ENCODE results near the gene MMGT1. TPM values are rescaled to one million over a fixed set of nuclear protein-coding genes. Genes with fewer than 3 reads are reported as not detected.

Gene MMGT1
- total RNA-seq: 16.9 TPM

GRCh38 chrX:135973548-135974278, at the start of gene MMGT1:
Gene MMGT1 (minus strand): TSS chrX:135973988. CDS start chrX:135973675, 313 bp downstream.

GRCh38 chrX:135985157-135985972, 11.6 kb upstream of the MMGT1 start, which contains the start of gene SLC9A6:
Gene SLC9A6 (plus strand): TSS chrX:135985435. CDS start chrX:135985659, 224 bp downstream.

Other genes with a start within 250 kb of the MMGT1 start
- gene CT45A3, start 205.8 kb downstream of the MMGT1 start, total RNA-seq: not detected
- gene CT45A5, start 188.5 kb downstream of the MMGT1 start, total RNA-seq: not detected
- gene CT45A6, start 171.2 kb downstream of the MMGT1 start, total RNA-seq: not detected
- not detected for gene CT45A2, start 154.0 kb downstream of the MMGT1 start, total RNA-seq
- not detected for gene CT45A7, start 136.7 kb downstream of the MMGT1 start, total RNA-seq
- not detected for gene CT45A8, start 119.5 kb downstream of the MMGT1 start, total RNA-seq
- not detected for gene CT45A9, start 102.2 kb downstream of the MMGT1 start, total RNA-seq
- gene CT45A10, start 80.5 kb downstream of the MMGT1 start, total RNA-seq: not detected
- gene SAGE1, start 80.3 kb downstream of the MMGT1 start, total RNA-seq: not detected
- 95.2 TPM for gene SLC9A6, start 11.4 kb upstream of the MMGT1 start, total RNA-seq
- 163 TPM for gene FHL1, start 173.5 kb upstream of the MMGT1 start, total RNA-seq